Right lobe of liver (tissue), 6 donors: ENCODE measurements around the gene PLPP4. TPM values are rescaled to one million over a fixed set of nuclear protein-coding genes. Genes with fewer than 3 reads are reported as not detected.

Experiments used
- ATAC-seq, 4 donors: fragments of 200-7000 bp; cut with Tn5 transposase; one replicate each; pipeline ENCODE4 v1.9.1; 2020; ENCODE audit warnings: mild to moderate bottlenecking in 4 of 4, moderate library complexity in 4 of 4
- DNase-seq, 3 donors: peaks; one replicate each; pipeline ENCODE4 v3.0.0-alpha.2; 2020
- H3K27ac ChIP-seq, 3 donors: fragments of 200-600 bp; one replicate each; pipeline ENCODE4 v1.8.0; 2022
- H3K27me3 ChIP-seq, 2 donors: fragments of 200-600 bp; one replicate each; pipeline ENCODE4 v1.8.0; 2022
- H3K36me3 ChIP-seq, 4 donors: fragments of 200-600 bp; sonication (generic) in 1 of 4; one replicate each; pipeline versions ENCODE4 v1.5.1 to v1.8.0; 2017 to 2022; ENCODE audit warnings: control low read depth in 1 of 4
- H3K4me1 ChIP-seq, 4 donors: fragments of 200-600 bp; sonication (generic) in 1 of 4; one replicate each; pipeline versions ENCODE4 v1.5.1 to v1.8.0; 2017 to 2022; ENCODE audit warnings: control low read depth in 1 of 4
- H3K4me3 ChIP-seq, 3 donors: fragments of 200-600 bp; one replicate each; pipeline ENCODE4 v1.8.0; 2022
- H3K9me3 ChIP-seq, 4 donors: fragments of 200-600 bp; sonication (generic) in 1 of 4; one replicate each; pipeline versions ENCODE4 v1.5.1 to v1.8.0; 2017 to 2022; ENCODE audit warnings: control low read depth in 1 of 4
- POLR2A ChIP-seq: fragments of 450-650 bp; IDR thresholded peaks from one replicate; pipeline ENCODE4 v1.6.1; 2017; ENCODE audit warnings: antibody characterized with exemption, mild to moderate bottlenecking
- WGBS: methylation state at CpG from one replicate; pipeline ENCODE4 v1.1.6; 2018; ENCODE audit warnings: low coverage, low lambda C conversion rate; ENCODE audit not compliant: insufficient coverage; ENCODE audit errors: missing lambda C conversion rate; 5-methylcytosine and 5-hydroxymethylcytosine counted together
- intact Hi-C, 2 donors: fragments of 100-400 bp; cut with DNase I; formaldehyde crosslinking; loops; one replicate each; pipeline versions ENCODE4 v1.11.2 to v1.14.1; 2022
- total RNA-seq, 6 experiments: library from RNA; depleted of rRNA in 2 of 6; stranded (reverse); fragments of >200 nt in 2 of 6; fragmentation: NEBNext Ultra II Directional in 3 of 6; extraction: Animal tissue kit (Norgen Biotek cat#: 25700) in 3 of 6; gene quantifications; one replicate each; pipeline versions ENCODE4 v1.1.0 to v1.2.4, GENCODE V29; 2016 to 2023
- TF ChIP-seq, protein P1 (sequence below), 4 donors: fragments of 200-600 bp in 3 of 4; fragments of 450-650 bp in 1 of 4; IDR thresholded peaks; one replicate each; pipeline versions ENCODE4 v1.5.1 to v1.8.0; 2016 to 2022; ENCODE audit warnings: antibody characterized with exemption in 4 of 4, mild to moderate bottlenecking in 2 of 4
- donor health status: DM: no; HTN: yes; CAD: no.
- donor health status: DM: no; HTN: no; CAD: no.
- donor health status: DM: no; HTN: no; CAD: no.
- donor health status: DM: no; HTN: yes; CAD: no.
- donor health status: DM: no; HTN: yes; CAD: no.

PLPP4 gene
- total RNA-seq, 6 experiments from 2014 or later: 0.35 to 0.81 (median 0.37) TPM; not detected in 1

DNA sequence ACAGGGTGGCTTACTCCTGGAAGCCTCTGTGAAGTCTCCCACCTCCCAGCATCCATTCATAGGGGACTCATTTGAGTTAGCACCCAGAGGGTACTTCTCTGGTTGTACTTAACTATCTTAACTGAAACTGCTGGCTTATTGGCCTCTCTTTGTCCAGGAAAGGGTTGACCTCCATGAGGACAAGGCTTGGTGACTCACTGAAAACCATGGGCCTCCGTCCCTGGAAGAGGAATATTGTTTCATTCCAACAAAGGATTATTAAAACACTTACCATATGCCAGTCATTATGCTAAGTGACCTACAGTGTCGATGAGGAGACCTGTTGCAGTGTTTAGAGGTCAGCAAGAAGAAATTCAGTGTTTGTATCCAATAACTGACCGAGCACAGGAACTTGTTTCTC, 175.9 kb downstream of the PLPP4 start:
- Histone ChIP-seq H3K27me3 (no peaks in the 10 kb centered on the region), H3K4me1 (no peaks in the 10 kb centered on the region), H3K9me3 (no peaks in the 10 kb centered on the region), H3K4me3 (no peak overlapping the region), H3K27ac (no peak overlapping the region), H3K36me3 (no peaks in the 10 kb centered on the region)
- TF ChIP-seq, protein P1, sequence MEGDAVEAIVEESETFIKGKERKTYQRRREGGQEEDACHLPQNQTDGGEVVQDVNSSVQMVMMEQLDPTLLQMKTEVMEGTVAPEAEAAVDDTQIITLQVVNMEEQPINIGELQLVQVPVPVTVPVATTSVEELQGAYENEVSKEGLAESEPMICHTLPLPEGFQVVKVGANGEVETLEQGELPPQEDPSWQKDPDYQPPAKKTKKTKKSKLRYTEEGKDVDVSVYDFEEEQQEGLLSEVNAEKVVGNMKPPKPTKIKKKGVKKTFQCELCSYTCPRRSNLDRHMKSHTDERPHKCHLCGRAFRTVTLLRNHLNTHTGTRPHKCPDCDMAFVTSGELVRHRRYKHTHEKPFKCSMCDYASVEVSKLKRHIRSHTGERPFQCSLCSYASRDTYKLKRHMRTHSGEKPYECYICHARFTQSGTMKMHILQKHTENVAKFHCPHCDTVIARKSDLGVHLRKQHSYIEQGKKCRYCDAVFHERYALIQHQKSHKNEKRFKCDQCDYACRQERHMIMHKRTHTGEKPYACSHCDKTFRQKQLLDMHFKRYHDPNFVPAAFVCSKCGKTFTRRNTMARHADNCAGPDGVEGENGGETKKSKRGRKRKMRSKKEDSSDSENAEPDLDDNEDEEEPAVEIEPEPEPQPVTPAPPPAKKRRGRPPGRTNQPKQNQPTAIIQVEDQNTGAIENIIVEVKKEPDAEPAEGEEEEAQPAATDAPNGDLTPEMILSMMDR (IDR thresholded peaks at IDR 0.05): no peak
- no peak for TF ChIP-seq POLR2A
- no peak for DNase-seq
- 29% methylated on average over 3 of the region's 3 CpGs for WGBS
- no peak for ATAC-seq
- intact Hi-C loops: no loop called here

GRCh38 chr10:120634659-120635058, 177.6 kb downstream of the PLPP4 start:
- no peaks in the 10 kb centered on the region for H3K27me3 ChIP-seq
- WGBS: 80% methylated on average over 9 of the region's 12 CpGs
- TF ChIP-seq, protein P1 (IDR thresholded peaks at IDR 0.05): no peak
- no peak for TF ChIP-seq POLR2A
- no peaks in the 10 kb centered on the region for H3K4me1 ChIP-seq
- no peak for DNase-seq
- H3K4me3 ChIP-seq: no peak overlapping the region
- intact Hi-C loops: no loop called here
- no peak overlapping the region for H3K27ac ChIP-seq
- no peaks in the 10 kb centered on the region for H3K36me3 ChIP-seq
- ATAC-seq: no peak
- H3K9me3 ChIP-seq: no peaks in the 10 kb centered on the region
